Smooth muscle cell (in vitro differentiated cells): Measurements from ENCODE around the gene C1QTNF8. TPM values are rescaled to one million over a fixed set of nuclear protein-coding genes. Genes with fewer than 3 reads are reported as not detected.

ENCODE experiments used
- DNase-seq: peaks from one replicate; lab custom pipeline; 2025; ENCODE audit not compliant: unreplicated experiment; lab: John Stamatoyannopoulos, UW
- H2AFZ ChIP-seq: fragments of 200-600 bp; sonication (generic); 2 replicates; pipeline ENCODE4 v1.6.0; 2016; ENCODE audit warnings: antibody characterized with exemption, low read depth, mild to moderate bottlenecking
- H3F3A ChIP-seq: fragments of 200-600 bp; sonication (generic); 2 replicates; pipeline ENCODE4 v1.6.0; 2017; ENCODE audit warnings: antibody characterized with exemption, low read depth
- H3K27ac ChIP-seq: fragments of 200-600 bp; sonication (generic); 2 replicates; pipeline ENCODE4 v1.5.1; 2016; ENCODE audit warnings: low read depth, mild to moderate bottlenecking
- H3K27me3 ChIP-seq: fragments of 200-600 bp; sonication (generic); 2 replicates; pipeline ENCODE4 v1.6.1; 2016; ENCODE audit warnings: low read depth, mild to moderate bottlenecking
- H3K36me3 ChIP-seq: fragments of 200-600 bp; sonication (generic); 2 replicates; pipeline ENCODE4 v1.5.1; 2016; ENCODE audit warnings: low read depth
- H3K4me1 ChIP-seq: fragments of 200-600 bp; sonication (generic); 2 replicates; pipeline ENCODE4 v1.5.1; 2016; ENCODE audit warnings: low read depth
- H3K4me2 ChIP-seq: fragments of 200-600 bp; sonication (generic); 2 replicates; pipeline ENCODE4 v1.6.0; 2016; ENCODE audit warnings: mild to moderate bottlenecking
- H3K4me3 ChIP-seq: fragments of 200-600 bp; sonication (generic); 2 replicates; pipeline ENCODE4 v1.5.1; 2016; ENCODE audit warnings: mild to moderate bottlenecking
- H3K79me2 ChIP-seq: fragments of 200-600 bp; sonication (generic); 2 replicates; pipeline ENCODE4 v1.6.0; 2016; ENCODE audit warnings: low read depth, mild to moderate bottlenecking
- H3K9ac ChIP-seq: fragments of 200-600 bp; sonication (generic); 2 replicates; pipeline ENCODE4 v1.6.0; 2016; ENCODE audit warnings: low read depth
- H3K9me3 ChIP-seq: fragments of 200-600 bp; sonication (generic); replicated peaks from 2 replicates; pipeline ENCODE4 v1.5.1; 2016; ENCODE audit warnings: low read depth
- H4K20me1 ChIP-seq: fragments of 200-600 bp; sonication (generic); 2 replicates; pipeline ENCODE4 v1.6.0; 2016; ENCODE audit warnings: low read depth
- CTCF ChIP-seq: fragments of 200-600 bp; sonication (generic); IDR thresholded peaks from 2 replicates; pipeline ENCODE4 v1.5.1; 2017; ENCODE audit warnings: borderline replicate concordance, mild to moderate bottlenecking, antibody characterized with exemption; ENCODE audit not compliant: insufficient read depth, poor library complexity, severe bottlenecking
- WGBS: methylation state at CpG from one replicate; pipeline ENCODE4 v1.1.7; 2016; ENCODE audit warnings: low lambda C conversion rate; 5-methylcytosine and 5-hydroxymethylcytosine counted together
- polyA plus RNA-seq: library from polyadenylated mRNA; unstranded; fragments of >200 nt; fragmentation: Nextera tagmentation; extraction: Ambion mirVana; gene quantifications from 2 replicates; pipeline ENCODE4 v1.2.1, GENCODE V29; 2016
- total RNA-seq: library from RNA; depleted of rRNA; stranded (reverse); fragments of >200 nt; gene quantifications from 2 replicates; pipeline ENCODE4 v1.2.3, GENCODE V29; 2014

The C1QTNF8 gene
- total and polyA plus RNA-seq, 2 experiments from 2014 or later, result not detected

- Histone ChIP-seq H3K27ac (no peak overlapping the region), H3K9ac (no peak overlapping the region), H3K4me1 (peaks cover 17% of the 10 kb centered on the region), H4K20me1 (no peaks in the 10 kb centered on the region), H3K4me3 (peak overlapping the region; percentile 50), H3K9me3 (no peaks in the 10 kb centered on the region), H3K36me3 (no peaks in the 10 kb centered on the region), H3K4me2 (peak overlapping the region; percentile 93), H2AFZ (peak overlapping the region; percentile 81), H3K27me3 (peaks cover 2% of the 10 kb centered on the region), H3K79me2 (no peaks in the 10 kb centered on the region), H3F3A (no peaks in the 10 kb centered on the region)
- 25% methylated on average over 18 of the region's 61 CpGs for WGBS
- DNase-seq, result peak; percentile 39
- TF ChIP-seq CTCF, result peak; percentile 61
These were observed 7.0 kb upstream of the C1QTNF8 start for GRCh38 chr16:1102921-1103635.

GRCh38 chr16:1102333-1102700 lies 6.3 kb upstream of the C1QTNF8 start:
- Histone ChIP-seq H3K27ac (no peak overlapping the region), H2AFZ (no peak overlapping the region), H3K4me1 (peaks cover 18% of the 10 kb centered on the region), H3K4me3 (no peak overlapping the region), H3F3A (no peaks in the 10 kb centered on the region), H3K36me3 (no peaks in the 10 kb centered on the region), H4K20me1 (no peaks in the 10 kb centered on the region), H3K79me2 (no peaks in the 10 kb centered on the region), H3K9ac (no peak overlapping the region), H3K4me2 (no peak overlapping the region), H3K9me3 (no peaks in the 10 kb centered on the region), H3K27me3 (peaks cover 2% of the 10 kb centered on the region)
- TF ChIP-seq CTCF, result no peak
- WGBS, result 76% methylated on average over 5 of the region's 26 CpGs
- no peak for DNase-seq

GRCh38 chr16:1101573-1102332 lies 5.7 kb upstream of the C1QTNF8 start:
- Histone ChIP-seq H3K4me1 (peaks cover 18% of the 10 kb centered on the region), H3F3A (no peaks in the 10 kb centered on the region), H3K79me2 (no peaks in the 10 kb centered on the region), H3K36me3 (no peaks in the 10 kb centered on the region), H3K9me3 (no peaks in the 10 kb centered on the region), H3K9ac (no peak overlapping the region), H3K4me3 (no peak overlapping the region), H3K27me3 (peaks cover 2% of the 10 kb centered on the region), H4K20me1 (no peaks in the 10 kb centered on the region), H3K27ac (no peak overlapping the region), H2AFZ (no peak overlapping the region), H3K4me2 (no peak overlapping the region)
- WGBS, result 87% methylated on average over 24 of the region's 25 CpGs
- no peak for DNase-seq
- TF ChIP-seq CTCF, result no peak
